OCI-M2 (cell line): ENCODE results near the gene EBP.
"Not testable (repeated sequence)": the region's sequence is repeated elsewhere in the genome, so short reads cannot be mapped to it uniquely, and the experiment has no call there.

ENCODE experiments used
- DNase-seq: peaks from one replicate; lab custom pipeline; 2025; ENCODE audit not compliant: unreplicated experiment; lab: John Stamatoyannopoulos, UW

EBP gene

DNA sequence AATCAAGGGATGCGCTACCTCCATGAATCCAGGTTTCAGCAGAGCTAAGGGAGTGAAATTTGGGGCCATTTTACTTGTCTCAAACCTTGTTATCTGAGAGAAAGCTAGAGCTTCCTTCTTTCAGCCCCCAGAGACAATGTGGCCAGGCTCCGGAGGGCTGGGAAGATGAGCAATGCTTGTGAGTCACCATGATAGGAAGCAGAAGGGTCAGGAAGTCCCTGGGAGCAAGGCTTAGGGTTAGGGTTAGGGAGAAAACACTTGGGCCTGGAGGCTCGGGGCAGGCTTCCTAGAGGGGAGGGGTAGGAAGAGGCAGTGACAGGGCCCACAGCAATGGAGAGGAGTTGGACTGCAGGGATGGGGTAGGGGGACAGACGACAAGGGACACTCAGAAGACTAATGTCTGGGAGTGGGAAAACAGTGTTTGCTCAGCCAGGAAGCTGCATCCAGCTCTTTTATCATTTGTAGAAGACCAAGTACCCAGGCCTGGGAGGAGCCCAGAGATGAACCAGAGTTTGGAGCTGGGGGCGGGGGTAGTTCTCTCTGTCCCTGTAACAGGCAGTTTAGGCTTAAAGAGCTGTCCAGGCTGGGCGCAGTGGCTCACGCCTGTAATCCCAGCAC is 29.2 kb upstream of the EBP start:
- DNase-seq = no peak

DNA sequence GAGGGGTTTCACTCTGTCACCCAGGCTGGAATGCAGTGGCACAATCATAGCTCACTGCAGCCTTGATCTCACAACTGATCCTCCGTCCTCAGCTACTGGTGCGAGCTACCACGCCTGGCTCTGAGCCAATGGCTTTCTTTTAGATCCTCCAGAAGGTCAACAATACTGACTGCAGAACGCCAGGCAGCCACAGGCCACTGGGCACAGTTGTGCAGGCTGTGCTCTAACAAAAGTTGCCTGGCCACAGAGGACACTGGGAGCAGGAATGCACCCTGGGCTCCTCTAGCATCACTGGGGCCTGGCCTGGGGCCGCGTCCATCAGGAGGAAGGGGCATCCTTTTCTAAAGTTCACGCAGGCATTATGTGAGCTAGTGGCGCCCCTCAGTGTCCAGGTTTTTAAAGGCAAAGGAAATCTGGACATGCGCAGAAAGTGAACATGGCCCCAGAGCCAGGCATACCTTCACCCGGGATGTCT is 27.7 kb upstream of the EBP start:
- no peak for DNase-seq

DNA sequence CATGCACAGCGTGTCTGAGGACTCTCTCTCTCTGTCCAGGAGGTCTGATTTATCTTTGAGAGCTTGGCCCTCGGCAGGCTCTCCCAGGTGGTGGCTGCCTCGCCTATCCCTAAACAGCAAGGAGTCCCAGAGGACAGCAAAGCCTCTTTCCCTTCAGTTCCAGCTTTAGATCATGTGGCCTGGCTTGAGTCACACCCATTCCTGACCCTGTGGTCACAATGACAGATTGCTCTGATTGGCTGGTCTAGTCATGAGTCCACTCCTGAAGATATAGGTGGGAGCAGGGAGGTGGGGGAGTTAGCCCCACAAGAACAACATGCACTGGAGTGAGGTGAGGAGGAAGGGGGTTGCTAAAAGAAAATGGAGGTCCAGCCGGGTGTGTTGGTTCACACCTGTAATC is 24.9 kb upstream of the EBP start:
- no peak for DNase-seq

DNA sequence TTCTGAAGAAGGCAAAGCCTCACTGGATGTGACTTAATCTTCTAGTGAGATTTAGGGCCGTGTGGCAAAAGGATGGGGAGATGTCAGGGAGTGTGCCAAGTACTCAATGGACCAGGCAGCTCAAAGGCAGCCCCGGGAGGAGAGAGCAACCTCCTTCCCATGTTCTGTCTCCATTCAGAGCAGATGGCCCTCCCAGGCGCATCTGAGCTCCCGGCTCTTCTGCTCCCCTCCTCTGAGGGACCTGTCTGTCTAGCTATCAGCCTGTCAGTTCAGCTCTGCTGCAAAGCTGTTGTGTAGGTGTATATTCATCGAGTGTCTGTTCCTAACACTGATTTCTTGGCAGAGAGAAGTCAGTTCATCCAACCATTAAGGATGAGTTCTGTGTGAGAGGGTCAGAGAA is 23.7 kb upstream of the EBP start:
- DNase-seq = no peak

DNA sequence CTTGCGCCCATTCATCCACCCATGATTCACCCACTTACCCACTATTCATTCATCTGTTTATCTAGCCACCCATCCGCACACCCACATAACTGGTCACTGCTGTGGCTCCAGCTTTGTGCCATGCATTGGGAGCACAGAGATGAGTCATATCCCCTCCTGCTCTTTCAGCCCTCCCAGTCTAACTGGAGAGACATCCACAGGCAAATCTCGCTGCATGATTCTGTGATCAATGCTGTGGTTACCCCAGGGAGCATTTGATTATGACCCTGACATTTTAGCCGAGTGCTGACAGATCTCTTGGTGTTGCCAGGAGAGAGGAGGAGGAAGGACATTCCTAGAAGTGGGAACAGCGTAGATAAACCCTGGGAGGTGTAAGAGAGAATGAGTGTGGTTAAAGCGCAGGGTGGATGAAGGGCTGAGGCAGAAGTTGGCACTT is 23.2 kb upstream of the EBP start:
- no peak for DNase-seq

DNA sequence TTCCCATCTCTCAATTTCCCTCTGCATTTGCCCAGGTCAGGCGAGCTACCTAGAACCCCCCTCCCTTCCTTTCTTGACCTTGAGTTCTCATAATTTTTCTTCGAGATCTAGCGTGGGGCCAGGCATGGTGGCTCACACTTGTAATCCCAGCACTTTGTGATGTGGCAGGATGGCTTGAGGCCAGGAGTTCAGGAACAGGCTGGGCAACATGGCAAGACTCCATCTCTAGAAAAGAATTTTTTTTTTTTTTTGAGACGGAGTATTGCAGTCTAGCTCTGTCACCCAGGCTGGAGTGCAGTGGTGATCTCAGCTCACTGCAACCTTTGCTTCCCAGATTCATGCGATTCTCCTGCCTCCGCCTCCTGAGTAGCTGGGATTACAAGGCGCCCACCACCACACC is 17.3 kb upstream of the EBP start:
- no peak for DNase-seq

DNA sequence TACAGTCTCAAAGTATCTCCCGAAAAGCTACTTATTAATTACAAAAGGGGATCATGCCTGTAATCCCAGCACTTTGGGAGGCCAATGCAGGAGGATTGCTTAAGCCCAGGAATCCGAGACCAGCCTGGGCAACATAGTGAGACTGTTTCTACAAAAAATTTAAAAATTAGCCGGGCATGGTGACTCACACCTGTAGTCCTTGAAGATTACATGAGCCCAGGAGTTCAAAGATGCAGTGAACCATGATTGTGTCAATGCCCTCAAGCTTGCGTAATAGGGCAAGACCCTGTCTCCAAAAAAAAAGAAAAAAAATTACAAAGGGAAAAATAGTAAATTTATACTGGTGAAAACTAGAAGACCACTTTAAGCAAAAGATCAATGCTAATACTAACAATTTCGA is 16.1 kb upstream of the EBP start:
- DNase-seq = no peak

DNA sequence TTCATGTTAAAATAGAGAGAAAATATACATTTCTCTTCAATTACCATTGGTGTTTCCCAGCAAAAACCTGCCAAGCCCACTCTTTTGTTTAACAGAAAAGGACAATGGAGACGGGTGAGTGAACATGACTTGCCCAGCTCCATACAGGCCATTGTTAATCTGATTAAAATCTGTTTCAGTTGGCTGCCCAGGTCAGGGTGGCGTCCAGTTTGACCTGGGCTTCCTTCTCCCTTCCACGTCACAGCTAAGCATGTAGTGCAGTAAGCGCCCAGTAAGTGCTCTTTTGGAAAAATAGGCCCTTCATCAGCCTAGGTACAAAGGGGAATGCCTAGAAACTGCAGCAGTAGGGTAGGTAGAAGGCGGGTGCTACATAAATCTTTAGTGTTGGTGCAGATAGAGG is 14.4 kb upstream of the EBP start:
- no peak for DNase-seq

DNA sequence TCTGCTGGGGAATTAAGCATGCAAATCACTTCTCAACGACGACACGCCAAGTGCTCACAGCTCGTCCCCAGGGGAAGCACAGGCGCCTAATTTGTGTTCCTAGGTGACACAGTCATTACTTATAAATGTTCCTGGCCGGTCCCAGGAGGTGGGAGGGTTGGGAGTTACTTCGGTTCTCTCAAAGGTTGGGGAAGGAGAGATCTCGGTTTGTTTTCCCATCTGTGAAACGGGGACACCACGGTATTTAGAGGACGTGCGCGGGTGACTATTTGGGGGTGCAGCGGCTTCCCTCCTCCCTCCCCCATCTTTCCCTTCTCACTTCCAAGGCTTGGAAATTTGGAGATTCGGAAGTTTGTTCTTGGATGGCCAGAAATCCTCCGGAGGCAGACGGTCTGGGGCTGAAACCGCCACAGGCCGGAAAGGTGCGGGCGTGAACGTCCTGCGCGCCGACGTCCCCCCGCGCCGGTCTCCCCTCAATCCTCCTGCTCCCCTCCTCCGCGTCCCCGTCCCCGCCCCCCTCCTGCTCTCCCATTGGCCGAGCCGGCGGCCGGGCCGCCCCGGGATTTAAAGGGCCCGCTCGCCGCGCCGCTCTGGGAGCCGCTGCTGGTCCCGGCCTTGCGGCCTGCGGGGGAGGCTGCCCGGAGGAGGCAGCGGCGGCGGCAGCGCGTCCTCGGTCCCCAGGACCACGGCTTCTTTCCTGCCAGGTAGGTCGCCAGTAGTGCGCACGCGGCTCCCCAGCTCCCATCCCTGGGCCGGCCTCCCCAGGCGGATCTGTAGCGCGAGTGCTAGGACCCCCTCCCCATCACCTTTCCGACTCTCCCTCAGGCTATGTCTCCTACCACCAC is 13.0 kb upstream of the EBP start, which contains the start of gene PORCN:
TSS of gene PORCN (plus strand) at position 593 of the 845 bp plus-strand sequence. CDS start 829 bp downstream, outside the sequence.
- DNase-seq = no peak

DNA sequence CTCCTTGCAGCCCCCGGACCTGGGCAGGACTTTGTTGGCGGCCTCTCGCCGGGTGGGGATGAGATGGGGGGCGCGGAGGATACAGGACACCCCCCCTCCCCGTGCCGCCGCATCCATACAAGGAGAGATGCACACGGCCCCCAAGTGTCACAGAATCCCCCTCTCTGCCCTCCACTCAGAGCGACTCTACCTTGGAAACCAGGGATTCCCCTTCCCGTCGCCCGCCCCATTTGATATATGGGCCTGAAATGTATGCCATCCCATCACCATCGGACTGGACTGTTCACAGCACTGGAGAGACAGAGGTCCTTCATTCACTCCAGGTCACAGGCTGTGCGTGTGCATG is 12.4 kb upstream of the EBP start:
- DNase-seq = no peak

DNA sequence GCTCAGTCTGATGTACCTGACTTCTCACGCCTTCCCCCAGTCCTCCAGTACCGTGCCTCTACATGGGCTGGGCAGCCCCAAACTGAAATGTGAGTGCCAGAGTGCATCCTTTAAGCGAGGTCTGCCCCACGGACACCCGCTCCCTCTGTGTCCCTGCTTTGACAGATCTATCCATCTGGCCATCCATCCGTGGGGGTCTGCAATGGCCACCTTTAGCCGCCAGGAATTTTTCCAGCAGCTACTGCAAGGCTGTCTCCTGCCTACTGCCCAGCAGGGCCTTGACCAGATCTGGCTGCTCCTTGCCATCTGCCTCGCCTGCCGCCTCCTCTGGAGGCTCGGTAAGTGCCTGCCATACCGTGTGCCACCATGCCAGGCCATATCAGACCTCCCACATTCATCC is 12.0 kb upstream of the EBP start:
- no peak for DNase-seq

DNA sequence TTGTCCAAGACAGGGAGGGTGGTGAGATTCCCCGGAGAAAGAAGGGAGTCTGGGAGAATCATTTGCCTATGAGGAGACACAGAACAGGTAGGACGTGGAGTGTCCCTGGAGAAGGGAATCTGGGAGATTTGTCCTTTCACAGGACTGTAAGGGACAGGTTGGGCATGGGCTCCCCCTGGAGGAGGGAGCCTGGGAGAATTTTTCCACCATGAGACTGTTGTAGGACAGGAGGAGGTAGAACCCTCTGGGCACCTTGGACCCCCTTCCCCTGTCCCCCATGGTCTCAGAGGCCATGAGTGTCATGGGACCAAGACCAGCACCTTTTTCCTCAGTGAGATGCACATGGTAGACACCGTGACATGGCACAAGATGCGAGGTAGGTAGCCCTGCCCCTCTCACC is 10.0 kb upstream of the EBP start:
- no peak for DNase-seq

DNA sequence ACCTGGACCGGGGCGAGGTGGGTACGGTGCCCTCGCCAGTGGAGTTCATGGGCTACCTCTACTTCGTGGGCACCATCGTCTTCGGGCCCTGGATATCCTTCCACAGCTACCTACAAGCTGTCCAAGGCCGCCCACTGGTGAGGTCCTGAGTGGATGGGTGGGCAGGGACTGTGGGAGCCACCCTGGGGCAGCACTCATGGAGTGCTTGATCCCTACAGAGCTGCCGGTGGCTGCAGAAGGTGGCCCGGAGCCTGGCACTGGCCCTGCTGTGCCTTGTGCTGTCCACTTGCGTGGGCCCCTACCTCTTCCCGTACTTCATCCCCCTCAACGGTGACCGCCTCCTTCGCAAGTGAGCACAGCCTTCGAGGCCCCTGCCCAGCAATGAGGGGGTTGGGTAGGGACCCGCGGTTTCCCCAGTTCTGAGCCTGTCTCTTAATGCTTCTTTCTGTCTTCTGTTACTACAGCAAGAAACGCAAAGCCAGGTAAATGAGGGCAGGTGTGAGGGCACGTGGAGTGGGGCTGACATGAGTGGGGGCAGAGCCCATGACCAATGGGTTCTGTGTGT is 9.2 kb upstream of the EBP start:
- no peak for DNase-seq

DNA sequence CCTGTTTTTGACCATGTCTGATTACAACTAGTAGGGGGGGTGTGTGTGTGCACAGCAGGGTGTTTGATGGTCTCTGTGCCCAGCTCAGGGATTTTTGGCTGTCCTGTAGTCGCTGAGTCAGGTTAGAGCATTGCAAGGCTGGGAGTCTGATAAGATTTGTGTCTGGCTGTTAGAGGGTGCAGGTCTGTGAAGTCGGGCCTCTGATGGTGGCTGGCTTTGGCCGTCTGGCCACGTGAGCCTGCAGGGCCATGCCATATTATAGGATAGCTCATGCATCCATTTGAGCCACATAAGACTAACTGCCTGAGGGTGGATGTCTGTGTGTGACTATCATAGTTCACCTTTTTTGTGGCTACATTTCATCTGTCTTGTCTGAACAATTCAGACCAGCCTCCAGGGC is 7.9 kb upstream of the EBP start:
- DNase-seq = no peak

DNA sequence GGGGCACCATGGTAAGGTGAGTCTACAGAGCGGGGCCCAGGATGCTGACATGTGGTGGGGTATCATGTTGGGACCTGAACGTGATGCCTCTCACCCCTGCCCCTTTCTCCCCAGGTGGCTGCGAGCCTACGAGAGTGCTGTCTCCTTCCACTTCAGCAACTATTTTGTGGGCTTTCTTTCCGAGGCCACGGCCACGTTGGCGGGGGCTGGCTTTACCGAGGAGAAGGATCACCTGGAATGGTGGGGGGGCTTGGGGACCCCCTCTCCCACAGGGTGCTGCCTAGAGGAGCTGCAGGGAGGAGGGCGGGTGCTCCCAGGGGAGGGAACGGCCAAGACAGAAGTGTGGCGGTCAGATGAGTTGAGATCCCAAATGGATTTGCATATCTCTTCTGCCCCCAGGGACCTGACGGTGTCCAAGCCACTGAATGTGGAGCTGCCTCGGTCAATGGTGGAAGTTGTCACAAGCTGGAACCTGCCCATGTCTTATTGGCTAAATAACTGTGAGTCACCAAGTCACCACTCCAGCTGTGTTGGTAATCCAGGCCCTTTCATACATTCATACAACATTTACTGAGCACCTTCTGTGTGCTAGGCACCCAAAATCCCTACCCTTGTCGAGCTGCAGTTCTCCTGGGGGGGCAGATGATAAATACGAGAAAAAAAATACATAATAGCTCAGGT is 7.3 kb upstream of the EBP start:
- no peak for DNase-seq

DNA sequence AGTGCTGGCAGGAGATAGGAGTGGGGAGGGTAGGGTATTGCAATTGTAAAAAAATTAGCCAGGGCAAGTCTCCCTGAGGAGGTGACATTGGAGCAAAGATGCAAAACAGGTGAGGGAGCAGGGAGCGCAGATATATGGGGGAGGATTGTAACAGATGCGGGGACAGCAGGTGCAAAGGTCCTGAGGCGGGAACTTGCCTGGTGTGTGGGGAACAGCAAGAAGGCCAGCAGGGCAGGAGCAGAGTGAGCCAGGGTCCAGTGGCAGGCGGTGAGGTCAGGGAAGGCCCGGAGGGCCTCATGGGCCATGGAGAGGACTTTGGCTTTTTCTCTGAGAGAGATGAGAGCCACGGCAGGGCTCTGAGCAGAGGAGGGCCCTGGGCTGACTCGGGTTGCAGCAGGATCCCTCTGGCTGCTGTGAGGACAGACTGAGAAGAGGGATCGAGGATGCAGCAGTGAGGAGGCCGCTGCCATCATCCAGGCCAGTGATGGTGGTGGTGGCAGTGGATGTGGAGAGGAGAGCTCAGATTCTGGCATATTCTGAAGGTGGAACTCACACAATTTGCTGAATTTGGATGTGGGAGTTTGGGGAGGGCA is 6.6 kb upstream of the EBP start:
- DNase-seq = no peak

DNA sequence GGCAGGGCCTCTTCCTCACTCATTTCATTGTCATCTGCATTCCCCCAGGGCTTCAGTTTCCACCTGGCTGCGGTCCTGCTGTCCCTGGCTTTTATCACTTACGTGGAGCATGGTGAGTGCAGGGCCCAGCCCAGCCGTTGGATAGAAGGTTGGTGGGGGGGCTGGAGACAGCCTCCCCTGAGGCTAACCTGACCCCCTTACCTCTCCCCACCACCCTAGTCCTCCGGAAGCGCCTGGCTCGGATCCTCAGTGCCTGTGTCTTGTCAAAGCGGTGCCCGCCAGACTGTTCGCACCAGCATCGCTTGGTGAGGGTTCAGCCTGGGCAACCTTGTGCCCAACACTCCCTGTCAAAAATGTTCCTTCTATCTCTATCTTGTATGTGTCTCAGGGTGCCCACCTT is 5.8 kb upstream of the EBP start:
- no peak for DNase-seq

DNA sequence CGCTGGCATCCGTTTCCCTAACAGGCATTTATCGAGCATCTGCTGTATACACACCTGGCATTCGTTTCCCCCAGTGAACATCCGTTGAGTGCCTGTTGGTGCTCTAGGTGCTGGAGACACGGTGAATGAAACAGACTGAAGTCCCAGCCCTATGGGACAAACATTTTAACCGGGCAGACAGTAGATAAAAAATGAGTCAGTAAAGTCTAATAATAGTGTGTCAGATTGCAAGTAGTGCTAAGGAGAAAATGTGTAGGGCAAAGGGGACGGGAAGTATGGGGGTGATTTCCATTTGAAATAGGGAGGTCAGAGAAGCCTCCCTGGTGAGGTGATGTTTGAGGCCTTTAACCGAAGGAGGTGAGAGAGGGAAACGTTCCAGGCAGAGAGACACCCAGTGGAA is 5.3 kb upstream of the EBP start:
- no peak for DNase-seq

DNA sequence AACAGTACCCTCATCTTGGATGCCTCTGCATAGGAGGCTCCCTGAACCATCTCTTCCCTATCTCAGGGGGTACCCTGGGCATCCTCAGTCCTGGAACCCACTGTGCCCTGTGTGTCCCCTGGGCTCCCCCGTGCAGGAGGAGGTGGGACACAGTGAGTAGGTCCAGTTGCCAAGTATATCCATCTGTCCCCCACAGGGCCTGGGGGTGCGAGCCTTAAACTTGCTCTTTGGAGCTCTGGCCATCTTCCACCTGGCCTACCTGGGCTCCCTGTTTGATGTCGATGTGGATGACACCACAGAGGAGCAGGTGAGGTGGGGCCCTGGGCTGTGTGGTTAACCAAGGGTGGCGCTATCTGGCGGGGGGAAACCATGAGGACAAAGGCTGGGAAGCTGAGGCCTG is 4.6 kb upstream of the EBP start:
- no peak for DNase-seq

DNA sequence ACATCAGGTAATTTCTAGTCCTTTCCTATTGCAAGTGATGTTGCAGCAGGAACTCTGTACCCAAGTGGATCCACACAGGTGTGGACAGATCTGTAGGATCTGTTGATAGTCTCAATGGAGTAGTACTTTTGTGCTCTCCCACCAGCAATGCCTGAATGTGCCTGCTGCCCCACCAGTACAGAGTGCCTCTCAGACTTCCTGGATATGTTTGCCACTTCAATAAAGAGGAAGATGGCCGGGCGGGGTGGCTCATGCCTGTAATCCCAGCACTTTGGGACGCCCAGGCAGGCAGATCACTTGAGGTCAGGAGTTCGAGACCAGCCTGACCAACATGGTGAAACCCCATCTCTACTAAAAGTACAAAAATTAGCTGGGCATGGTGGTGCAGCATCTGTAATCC is 2.1 kb upstream of the EBP start:
- not testable (repeated sequence) for DNase-seq

DNA sequence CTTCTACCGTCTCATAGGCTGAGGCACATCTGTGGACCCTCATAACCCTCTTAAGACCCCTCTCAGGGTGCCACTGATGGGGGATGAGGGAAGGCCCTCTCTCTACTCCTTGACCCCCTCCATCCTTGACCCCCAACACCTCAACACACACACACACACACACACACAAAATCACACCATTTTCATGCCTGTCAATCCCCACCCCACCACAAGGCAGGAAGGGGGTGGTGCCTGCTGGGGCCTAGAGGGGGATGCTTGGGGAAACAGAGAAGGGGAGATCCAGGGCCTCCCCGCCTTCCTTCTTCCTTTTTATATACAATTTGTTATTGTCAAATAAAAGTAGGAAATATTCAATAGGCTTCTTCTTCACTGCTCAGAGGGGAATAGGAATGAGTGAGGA is 1.2 kb upstream of the EBP start:
- no peak for DNase-seq
